A673 (cell line): ENCODE data around the gene GMNC. TPM values are rescaled to one million over a fixed set of nuclear protein-coding genes. Genes with fewer than 3 reads are reported as not detected.

Experiments used
- BruUV-seq: library from RNA; stranded (reverse); fragments of 400-500 nt; replicated peaks from 2 replicates; lab custom pipeline; 2021; lab: Mats Ljungman, UMichigan
- CTCF ChIA-PET: fragments of 300-600 bp; sonication (Branson Sonifier 250); formaldehyde crosslinking; loops from one replicate; lab custom pipeline; 2022; ENCODE audit warnings: antibody characterized with exemption; lab: Charles Lee
- POLR2A ChIA-PET: fragments of 300-600 bp; sonication (Branson Sonifier 250); formaldehyde crosslinking; loops from one replicate; lab custom pipeline; 2022; ENCODE audit warnings: antibody characterized with exemption; ENCODE audit not compliant: low non-redundant PET; lab: Charles Lee
- DNase-seq: peaks from one replicate; pipeline ENCODE4 v3.0.0-alpha.2; 2015; ENCODE audit warnings: low spot score
- H3K27ac ChIP-seq: fragments of 200-600 bp; sonication (generic); 2 replicates; pipeline ENCODE4 v1.5.1; 2016; ENCODE audit warnings: mixed run types, low read depth, mild to moderate bottlenecking, mixed read lengths, antibody characterized with exemption, low read length; ENCODE audit not compliant: poor library complexity, severe bottlenecking
- H3K27me3 ChIP-seq: fragments of 200-600 bp; sonication (generic); replicated peaks from 2 replicates; pipeline ENCODE4 v1.6.1; 2017; ENCODE audit warnings: mixed run types, low read depth, mild to moderate bottlenecking, mixed read lengths, antibody characterized with exemption, low read length; ENCODE audit not compliant: insufficient read depth, poor library complexity
- H3K36me3 ChIP-seq: fragments of 200-600 bp; sonication (generic); 2 replicates; pipeline ENCODE4 v1.6.1; 2016; ENCODE audit warnings: mixed run types, mild to moderate bottlenecking, mixed read lengths, antibody characterized with exemption, low read length; ENCODE audit not compliant: insufficient read depth, poor library complexity, severe bottlenecking
- H3K4me1 ChIP-seq: fragments of 200-600 bp; sonication (generic); 2 replicates; pipeline ENCODE4 v1.6.1; 2017; ENCODE audit warnings: mixed run types, mild to moderate bottlenecking, mixed read lengths, antibody characterized with exemption, low read length; ENCODE audit not compliant: insufficient read depth, poor library complexity, severe bottlenecking
- H3K4me3 ChIP-seq: fragments of 200-600 bp; sonication (generic); 2 replicates; pipeline ENCODE4 v1.5.1; 2016; ENCODE audit warnings: low read depth, mixed run types, mild to moderate bottlenecking, mixed read lengths, low read length; ENCODE audit not compliant: poor library complexity, severe bottlenecking
- H3K9me3 ChIP-seq: fragments of 200-600 bp; sonication (generic); 2 replicates; pipeline ENCODE4 v1.6.1; 2016; ENCODE audit warnings: mixed run types, low read depth, mild to moderate bottlenecking, mixed read lengths, antibody characterized with exemption, low read length; ENCODE audit not compliant: poor library complexity, severe bottlenecking
- CTCF ChIP-seq: fragments of 300-800, 200-600 bp; sonication (generic); conservative IDR thresholded peaks from 2 replicates; pipeline ENCODE4 v1.5.1; 2017; ENCODE audit warnings: low read depth, mild to moderate bottlenecking, antibody characterized with exemption, low read length, moderate library complexity, mixed read lengths
- EZH2 ChIP-seq: fragments of 200-600 bp; sonication (generic); IDR thresholded peaks from 2 replicates; pipeline ENCODE4 v1.6.1; 2017; ENCODE audit warnings: borderline replicate concordance, low read depth, mild to moderate bottlenecking, mixed read lengths, antibody characterized with exemption, low read length; ENCODE audit not compliant: poor library complexity, severe bottlenecking
- intact Hi-C: fragments of 100-400 bp; cut with micrococcal nuclease; formaldehyde crosslinking; loops from one replicate; pipeline ENCODE4 v1.10.0; 2022; ENCODE audit not compliant: unreplicated experiment
- total RNA-seq: library from RNA; stranded (reverse); gene quantifications from 2 replicates; pipeline ENCODE4 v1.2.3, GENCODE V29; 2021

The GMNC gene
- total RNA-seq, 1 experiment from 2014 or later: 3.7 TPM

- ChIA-PET POLR2A (no interaction called here), CTCF (no interaction called here)
- intact Hi-C loops: loop anchor here (10.0 kb wide), 1 partner anchor 182 kb away; no protein-coding TSS in a partner anchor
- Histone ChIP-seq H3K4me3 (no peak overlapping the region), H3K4me1 (peaks cover 23% of the 10 kb centered on the region), H3K9me3 (no peaks in the 10 kb centered on the region), H3K27me3 (no peaks in the 10 kb centered on the region), H3K36me3 (no peaks in the 10 kb centered on the region), H3K27ac (no peak overlapping the region)
- BruUV-seq: no TSS peak
- TF ChIP-seq CTCF (no peak), EZH2 (no peak)
- DNase-seq: no peak
These were observed 24.5 kb upstream of the GMNC start for GRCh38 chr3:190886945-190887344.

GRCh38 chr3:190883973-190884832 is 21.7 kb upstream of the GMNC start:
- TF ChIP-seq EZH2 (no peak), CTCF (peak; percentile 97)
- H3K27ac ChIP-seq: no peak overlapping the region
- POLR2A ChIA-PET: no interaction called here
- intact Hi-C loops: loop anchor here (2.0 to 10.0 kb wide), 3 partner anchors 113 to 179 kb away; no protein-coding TSS in a partner anchor
- H3K27me3 ChIP-seq: no peaks in the 10 kb centered on the region
- no peaks in the 10 kb centered on the region for H3K9me3 ChIP-seq
- CTCF ChIA-PET: interaction anchor here (0.8 to 1.0 kb wide), 4 partner anchors 10 to 168 kb away, joined by 3 to 6 read pairs (median 4); no protein-coding TSS in a partner anchor
- H3K4me1 ChIP-seq: peaks cover 14% of the 10 kb centered on the region
- no TSS peak for BruUV-seq
- H3K4me3 ChIP-seq: no peak overlapping the region
- no peaks in the 10 kb centered on the region for H3K36me3 ChIP-seq
- peak; percentile 90 for DNase-seq

- no peaks in the 10 kb centered on the region for H3K36me3 ChIP-seq
- BruUV-seq: no TSS peak
- H3K4me3 ChIP-seq: no peak overlapping the region
- intact Hi-C loops: loop anchor here (5.0 to 10.0 kb wide), 2 partner anchors 114 to 178 kb away; no protein-coding TSS in a partner anchor
- DNase-seq: no peak
- CTCF ChIA-PET: no interaction called here
- TF ChIP-seq CTCF (no peak), EZH2 (no peak)
- no peaks in the 10 kb centered on the region for H3K27me3 ChIP-seq
- H3K27ac ChIP-seq: no peak overlapping the region
- POLR2A ChIA-PET: no interaction called here
- peaks cover 14% of the 10 kb centered on the region for H3K4me1 ChIP-seq
- H3K9me3 ChIP-seq: no peaks in the 10 kb centered on the region
These were observed 20.6 kb upstream of the GMNC start for GRCh38 chr3:190883141-190883540.
